Vagina (tissue), 2 donors: ENCODE results near the gene C6orf132. TPM values are rescaled to one million over a fixed set of nuclear protein-coding genes. Genes with fewer than 3 reads are reported as not detected.

Source experiments
- DNase-seq, 2 donors: peaks; one replicate each; pipeline ENCODE4 v3.0.0-alpha.2; 2017; ENCODE audit errors: extremely low spot score in 2 of 2
- H3K27ac ChIP-seq: fragments of 200-600 bp; sonication (generic); one replicate; pipeline ENCODE4 v1.5.1; 2019
- H3K27me3 ChIP-seq: fragments of 200-600 bp; sonication (generic); one replicate; pipeline ENCODE4 v1.5.1; 2019
- H3K36me3 ChIP-seq, 2 donors: fragments of 200-600 bp; sonication (generic); one replicate each; pipeline ENCODE4 v1.5.1; 2017 to 2019
- H3K4me1 ChIP-seq: fragments of 200-600 bp; sonication (generic); one replicate; pipeline ENCODE4 v1.5.1; 2019
- H3K4me3 ChIP-seq, 2 donors: fragments of 200-600 bp; sonication (generic); 1 replicate in 1 of 2; 2 replicates in 1 of 2; pipeline ENCODE4 v1.5.1; 2016 to 2019
- H3K9me3 ChIP-seq: fragments of 200-600 bp; sonication (generic); one replicate; pipeline ENCODE4 v1.5.1; 2019
- CTCF ChIP-seq, 3 experiments: fragments of 450-650 bp in 2 of 3; fragments of 200-600 bp in 1 of 3; sonication (generic) in 1 of 3; IDR thresholded peaks; one replicate each; pipeline ENCODE4 v1.5.1; 2017 to 2019; ENCODE audit warnings: antibody characterized with exemption in 3 of 3, mild to moderate bottlenecking in 2 of 3, moderate library complexity in 2 of 3
- POLR2A ChIP-seq, 2 donors: fragments of 450-650 bp; IDR thresholded peaks; one replicate each; pipeline ENCODE4 v1.6.1; 2017; ENCODE audit warnings: antibody characterized with exemption in 2 of 2, mild to moderate bottlenecking in 2 of 2, moderate library complexity in 2 of 2
- POLR2AphosphoS5 ChIP-seq, 2 donors: sonication (generic); formaldehyde crosslinking; IDR thresholded peaks; one replicate each; pipeline ENCODE4 v1.9.0; 2017; ENCODE audit warnings: antibody characterized with exemption in 2 of 2, mild to moderate bottlenecking in 2 of 2, low read depth in 1 of 2; ENCODE audit not compliant: insufficient read depth in 1 of 2
- intact Hi-C: fragments of 100-400 bp; cut with DNase I; formaldehyde crosslinking; loops from one replicate; pipeline ENCODE4 v1.15.1; 2023
- total RNA-seq: library from RNA; depleted of rRNA; stranded (reverse); fragments of >200 nt; gene quantifications from one replicate; pipeline ENCODE4 v1.2.3, GENCODE V29; 2016

C6orf132 gene
- total RNA-seq, 1 donor from 2014 or later = 78.6 TPM

GRCh38 chr6:42135722-42136121 is 6.7 kb downstream of the C6orf132 start:
- Histone ChIP-seq H3K36me3 (no peaks in the 10 kb centered on the region), H3K4me1 (peaks cover 26% of the 10 kb centered on the region), H3K4me3 (no peak overlapping the region), H3K27ac (no peak overlapping the region), H3K27me3 (no peaks in the 10 kb centered on the region), H3K9me3 (no peaks in the 10 kb centered on the region)
- TF ChIP-seq POLR2AphosphoS5 (IDR thresholded peaks at IDR 0.05; ENCODE audit: insufficient read depth in 1 of 2, low read depth in 1 of 2) (no peak), POLR2A (IDR thresholded peaks at IDR 0.05) (no peak), CTCF (IDR thresholded peaks at IDR 0.05) (no peak)
- DNase-seq = no peak
- intact Hi-C loops = no loop called here

GRCh38 chr6:42135161-42135560 is 7.3 kb downstream of the C6orf132 start:
- H3K4me1 ChIP-seq = peaks cover 20% of the 10 kb centered on the region
- no peak for TF ChIP-seq POLR2A (IDR thresholded peaks at IDR 0.05)
- TF ChIP-seq CTCF (IDR thresholded peaks at IDR 0.05) = no peak
- TF ChIP-seq POLR2AphosphoS5 (IDR thresholded peaks at IDR 0.05; ENCODE audit: insufficient read depth in 1 of 2, low read depth in 1 of 2) = no peak
- H3K27ac ChIP-seq = no peak overlapping the region
- no peaks in the 10 kb centered on the region for H3K9me3 ChIP-seq
- intact Hi-C loops = no loop called here
- DNase-seq = no peak
- H3K4me3 ChIP-seq = no peak overlapping the region
- H3K36me3 ChIP-seq = no peaks in the 10 kb centered on the region
- no peaks in the 10 kb centered on the region for H3K27me3 ChIP-seq

- H3K4me1 ChIP-seq = peaks cover 8% of the 10 kb centered on the region
- no peak overlapping the region for H3K4me3 ChIP-seq
- no peaks in the 10 kb centered on the region for H3K36me3 ChIP-seq
- intact Hi-C loops = no loop called here
- no peak for DNase-seq
- H3K27ac ChIP-seq = no peak overlapping the region
- TF ChIP-seq POLR2AphosphoS5 (IDR thresholded peaks at IDR 0.05; ENCODE audit: insufficient read depth in 1 of 2, low read depth in 1 of 2) (no peak), CTCF (IDR thresholded peaks at IDR 0.05) (no peak)
- H3K9me3 ChIP-seq = no peaks in the 10 kb centered on the region
- no peaks in the 10 kb centered on the region for H3K27me3 ChIP-seq
Measured at GRCh38 chr6:42133926-42134325, 8.5 kb downstream of the C6orf132 start.

GRCh38 chr6:42131531-42131930 is 10.9 kb downstream of the C6orf132 start:
- DNase-seq = no peak
- no peaks in the 10 kb centered on the region for H3K9me3 ChIP-seq
- no peak overlapping the region for H3K4me3 ChIP-seq
- TF ChIP-seq POLR2A (IDR thresholded peaks at IDR 0.05) = no peak
- TF ChIP-seq POLR2AphosphoS5 (IDR thresholded peaks at IDR 0.05; ENCODE audit: insufficient read depth in 1 of 2, low read depth in 1 of 2) = no peak
- no peak for TF ChIP-seq CTCF (IDR thresholded peaks at IDR 0.05)
- H3K4me1 ChIP-seq = no peaks in the 10 kb centered on the region
- no peaks in the 10 kb centered on the region for H3K27me3 ChIP-seq
- no peaks in the 10 kb centered on the region for H3K36me3 ChIP-seq
- no peak overlapping the region for H3K27ac ChIP-seq
- intact Hi-C loops = no loop called here

- H3K27ac ChIP-seq = no peak overlapping the region
- TF ChIP-seq CTCF (IDR thresholded peaks at IDR 0.05) (no peak), POLR2A (IDR thresholded peaks at IDR 0.05) (no peak), POLR2AphosphoS5 (IDR thresholded peaks at IDR 0.05; ENCODE audit: insufficient read depth in 1 of 2, low read depth in 1 of 2) (no peak)
- peaks cover 7% of the 10 kb centered on the region for H3K4me1 ChIP-seq
- H3K36me3 ChIP-seq = no peaks in the 10 kb centered on the region
- no peaks in the 10 kb centered on the region for H3K9me3 ChIP-seq
- no peaks in the 10 kb centered on the region for H3K27me3 ChIP-seq
- intact Hi-C loops = no loop called here
- H3K4me3 ChIP-seq = no peak overlapping the region
- DNase-seq = no peak
Measured at GRCh38 chr6:42129360-42129676, 13.1 kb downstream of the C6orf132 start.
